ENCODE measurements around the gene NPFF. TPM values are rescaled to one million over a fixed set of nuclear protein-coding genes. Genes with fewer than 3 reads are reported as not detected.

The NPFF gene
- total RNA-seq, 1 experiment from 2014 or later = 0.59 TPM

Other genes with a start within 250 kb of the NPFF start
- gene ESPL1, start 239.2 kb downstream of the NPFF start, total RNA-seq (2021) = 41.5 to 61.4 TPM (median 48.5 TPM) in 3 replicates
- gene PFDN5, start 211.9 kb downstream of the NPFF start, total RNA-seq (2021) = 263 to 286 TPM (median 270 TPM) in 3 replicates
- 84.7 to 93.1 TPM (median 92.8 TPM) in 3 replicates for gene MYG1, start 207.8 kb downstream of the NPFF start, total RNA-seq (2021)
- 95.8 to 104 TPM (median 98.9 TPM) in 3 replicates for gene AAAS, start 185.9 kb downstream of the NPFF start, total RNA-seq (2021)
- 0.09 TPM in 1 of 3 replicates, not detected in the others for gene SP7, start 171.1 kb downstream of the NPFF start, total RNA-seq (2021)
- 77.3 to 87.2 TPM (median 79.4 TPM) in 3 replicates for gene SP1, start 127.3 kb downstream of the NPFF start, total RNA-seq (2021)
- gene AMHR2, start 83.6 kb downstream of the NPFF start, total RNA-seq (2021) = not detected in 3 replicates
- 150 to 187 TPM (median 155 TPM) in 3 replicates for gene PRR13, start 65.8 kb downstream of the NPFF start, total RNA-seq (2021)
- 981 to 1,004 TPM (median 984 TPM) in 3 replicates for gene PCBP2, start 55.4 kb downstream of the NPFF start, total RNA-seq (2021)
- gene MAP3K12, start 8.0 kb downstream of the NPFF start, total RNA-seq (2021) = 23.6 to 27.9 TPM (median 25.1 TPM) in 3 replicates
- gene TARBP2, start 6.2 kb downstream of the NPFF start, total RNA-seq (2021) = 69.0 to 74.0 TPM (median 69.1 TPM) in 3 replicates
- 16.3 to 20.3 TPM (median 19.7 TPM) in 3 replicates for gene ATF7, start 118.9 kb upstream of the NPFF start, total RNA-seq (2021)
- gene ATP5MC2, start 168.6 kb upstream of the NPFF start, total RNA-seq (2021) = 411 to 527 TPM (median 517 TPM) in 3 replicates
- 21.2 to 28.2 TPM (median 27.0 TPM) in 3 replicates for gene CALCOCO1, start 220.0 kb upstream of the NPFF start, total RNA-seq (2021)
- gene CISTR, start 244.5 kb upstream of the NPFF start, total RNA-seq (2021) = 0.81 TPM in 1 of 3 replicates, not detected in the others